ENCODE results near the gene GNAS-AS1. TPM values are rescaled to one million over a fixed set of nuclear protein-coding genes. Genes with fewer than 3 reads are reported as not detected.

GNAS-AS1 gene
- total and polyA plus RNA-seq, 10 of the 15 experiments (the other 5 are each of a cell fraction or from before 2014, with no cell fraction given): 0.06 to 2.7 (median 1.2) TPM

DNA sequence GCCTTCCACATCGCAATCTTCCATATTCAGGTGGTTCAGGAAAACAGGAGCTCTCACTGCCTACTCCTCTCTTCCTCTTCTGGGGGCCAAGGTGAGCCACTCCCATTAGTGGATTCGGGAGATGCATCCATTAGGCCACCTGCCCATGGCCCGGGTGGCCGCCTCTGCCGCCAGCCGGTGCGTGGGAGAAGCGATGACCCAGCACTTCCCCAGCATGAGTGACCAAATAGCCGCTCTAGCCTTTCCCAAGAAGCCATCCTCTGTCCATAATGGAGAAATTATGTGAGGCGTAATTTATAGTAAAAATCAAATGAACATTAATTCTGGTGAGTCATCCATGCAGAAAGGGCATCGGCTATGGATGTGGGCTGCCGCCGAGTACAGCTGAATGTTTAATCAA, 39.4 kb downstream of the GNAS-AS1 start (continued):
- TF ChIP-seq, protein P1, sequence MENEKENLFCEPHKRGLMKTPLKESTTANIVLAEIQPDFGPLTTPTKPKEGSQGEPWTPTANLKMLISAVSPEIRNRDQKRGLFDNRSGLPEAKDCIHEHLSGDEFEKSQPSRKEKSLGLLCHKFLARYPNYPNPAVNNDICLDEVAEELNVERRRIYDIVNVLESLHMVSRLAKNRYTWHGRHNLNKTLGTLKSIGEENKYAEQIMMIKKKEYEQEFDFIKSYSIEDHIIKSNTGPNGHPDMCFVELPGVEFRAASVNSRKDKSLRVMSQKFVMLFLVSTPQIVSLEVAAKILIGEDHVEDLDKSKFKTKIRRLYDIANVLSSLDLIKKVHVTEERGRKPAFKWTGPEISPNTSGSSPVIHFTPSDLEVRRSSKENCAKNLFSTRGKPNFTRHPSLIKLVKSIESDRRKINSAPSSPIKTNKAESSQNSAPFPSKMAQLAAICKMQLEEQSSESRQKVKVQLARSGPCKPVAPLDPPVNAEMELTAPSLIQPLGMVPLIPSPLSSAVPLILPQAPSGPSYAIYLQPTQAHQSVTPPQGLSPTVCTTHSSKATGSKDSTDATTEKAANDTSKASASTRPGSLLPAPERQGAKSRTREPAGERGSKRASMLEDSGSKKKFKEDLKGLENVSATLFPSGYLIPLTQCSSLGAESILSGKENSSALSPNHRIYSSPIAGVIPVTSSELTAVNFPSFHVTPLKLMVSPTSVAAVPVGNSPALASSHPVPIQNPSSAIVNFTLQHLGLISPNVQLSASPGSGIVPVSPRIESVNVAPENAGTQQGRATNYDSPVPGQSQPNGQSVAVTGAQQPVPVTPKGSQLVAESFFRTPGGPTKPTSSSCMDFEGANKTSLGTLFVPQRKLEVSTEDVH (IDR thresholded peaks at IDR 0.05; ENCODE audit: low read depth, partially characterized antibody): no peak

DNA sequence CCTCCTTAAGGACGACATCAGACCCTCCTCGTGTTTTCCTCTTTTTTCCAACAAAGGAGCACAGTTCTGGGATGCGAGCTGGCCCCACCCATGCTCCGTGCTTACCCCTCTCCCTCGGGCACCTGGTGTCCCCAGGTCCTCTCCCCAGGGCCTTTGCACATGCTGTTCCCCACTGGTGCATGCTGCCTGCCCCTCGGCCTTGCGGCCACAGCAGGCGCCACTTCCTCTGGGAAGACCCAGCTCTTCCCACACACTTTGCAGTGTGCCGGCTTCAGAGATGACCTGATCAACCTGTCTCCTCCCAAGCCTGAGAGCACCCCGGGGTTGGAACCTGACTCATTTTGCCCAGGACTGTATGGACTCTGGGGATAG, 39.8 kb downstream of the GNAS-AS1 start:
- ChIA-PET RAD21 (ENCODE audit: unreplicated experiment) (no interaction called here), SMC1A (ENCODE audit: uncharacterized antibody, unreplicated experiment) (no interaction called here), POLR2A (no interaction called here), CTCF (no interaction called here)
- Histone ChIP-seq H4K20me1 (ENCODE audit: control insufficient read depth, insufficient read depth) (no peaks in the 10 kb centered on the region; the same call in 1 of the 2 replicates), H3K4me3 (no peak overlapping the region), H3K4me1 (ENCODE audit: control insufficient read depth, insufficient read depth, low read length) (no peaks in the 10 kb centered on the region), H3K36me3 (ENCODE audit: control insufficient read depth in 2 of 2, insufficient read depth in 2 of 2, low read length in 1 of 2) (no peaks in the 10 kb centered on the region), H3K9me3 (replicated peaks; ENCODE audit: control insufficient read depth, insufficient read depth, low read length) (no peaks in the 10 kb centered on the region), H3K79me2 (ENCODE audit: control insufficient read depth, insufficient read depth, low read length) (no peaks in the 10 kb centered on the region), H2AFZ (ENCODE audit: control insufficient read depth, low read depth, low read length) (no peak overlapping the region), H3K9ac (ENCODE audit: control insufficient read depth, insufficient read depth, low read length) (no peak overlapping the region), H3K27ac (ENCODE audit: control insufficient read depth, insufficient read depth) (no peak overlapping the region), H3K4me2 (ENCODE audit: control insufficient read depth, insufficient read depth) (no peak overlapping the region), H3K27me3 (replicated peaks in 1 of 2; ENCODE audit: control insufficient read depth in 2 of 2, insufficient read depth in 2 of 2, low read length in 1 of 2) (no peaks in the 10 kb centered on the region; a peak in 2 of 4 replicates)
- intact Hi-C loops (cut with micrococcal nuclease; ENCODE audit: unreplicated experiment) (no loop called here), in situ Hi-C loops (cut with MboI) (no loop called here)
- no peak for FAIRE-seq
- TF ChIP-seq, protein P2, sequence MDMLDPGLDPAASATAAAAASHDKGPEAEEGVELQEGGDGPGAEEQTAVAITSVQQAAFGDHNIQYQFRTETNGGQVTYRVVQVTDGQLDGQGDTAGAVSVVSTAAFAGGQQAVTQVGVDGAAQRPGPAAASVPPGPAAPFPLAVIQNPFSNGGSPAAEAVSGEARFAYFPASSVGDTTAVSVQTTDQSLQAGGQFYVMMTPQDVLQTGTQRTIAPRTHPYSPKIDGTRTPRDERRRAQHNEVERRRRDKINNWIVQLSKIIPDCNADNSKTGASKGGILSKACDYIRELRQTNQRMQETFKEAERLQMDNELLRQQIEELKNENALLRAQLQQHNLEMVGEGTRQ (IDR thresholded peaks at IDR 0.05; ENCODE audit: borderline replicate concordance, low read depth, low read length): no peak
- TF ChIP-seq NFYA (IDR thresholded peaks at IDR 0.05; ENCODE audit: borderline replicate concordance, low read depth, low read length) (no peak), TCF7 (IDR thresholded peaks at IDR 0.05; ENCODE audit: borderline replicate concordance) (no peak), BRCA1 (IDR thresholded peaks at IDR 0.05; ENCODE audit: low read depth, low read length) (no peak), SREBF2 (IDR thresholded peaks at IDR 0.05; ENCODE audit: low read length) (no peak), CBFB (IDR thresholded peaks at IDR 0.05; ENCODE audit: low read depth) (no peak), RB1 (IDR thresholded peaks at IDR 0.05; ENCODE audit: borderline replicate concordance) (no peak), PAX8 (IDR thresholded peaks at IDR 0.05) (no peak)
- no peak for DNase-seq (ENCODE audit: low read depth, low spot score)
- ATAC-seq: no peak
- 17% methylated on average over 10 of the region's 10 CpGs for WGBS (ENCODE audit: insufficient coverage, insufficient replicate concordance, low lambda C conversion rate, missing lambda C conversion rate)
- BruUV-seq (replicated peaks): no TSS peak
